Measurements from ENCODE around the gene TMEM174. TPM values are rescaled to one million over a fixed set of nuclear protein-coding genes. Genes with fewer than 3 reads are reported as not detected.
A peak's percentile ranks its signal among the peaks of the same experiment; 100 is the strongest.

The TMEM174 gene
- total and polyA plus RNA-seq, 2 of the 4 experiments (the other 2 are of a cell fraction), result not detected

DNA sequence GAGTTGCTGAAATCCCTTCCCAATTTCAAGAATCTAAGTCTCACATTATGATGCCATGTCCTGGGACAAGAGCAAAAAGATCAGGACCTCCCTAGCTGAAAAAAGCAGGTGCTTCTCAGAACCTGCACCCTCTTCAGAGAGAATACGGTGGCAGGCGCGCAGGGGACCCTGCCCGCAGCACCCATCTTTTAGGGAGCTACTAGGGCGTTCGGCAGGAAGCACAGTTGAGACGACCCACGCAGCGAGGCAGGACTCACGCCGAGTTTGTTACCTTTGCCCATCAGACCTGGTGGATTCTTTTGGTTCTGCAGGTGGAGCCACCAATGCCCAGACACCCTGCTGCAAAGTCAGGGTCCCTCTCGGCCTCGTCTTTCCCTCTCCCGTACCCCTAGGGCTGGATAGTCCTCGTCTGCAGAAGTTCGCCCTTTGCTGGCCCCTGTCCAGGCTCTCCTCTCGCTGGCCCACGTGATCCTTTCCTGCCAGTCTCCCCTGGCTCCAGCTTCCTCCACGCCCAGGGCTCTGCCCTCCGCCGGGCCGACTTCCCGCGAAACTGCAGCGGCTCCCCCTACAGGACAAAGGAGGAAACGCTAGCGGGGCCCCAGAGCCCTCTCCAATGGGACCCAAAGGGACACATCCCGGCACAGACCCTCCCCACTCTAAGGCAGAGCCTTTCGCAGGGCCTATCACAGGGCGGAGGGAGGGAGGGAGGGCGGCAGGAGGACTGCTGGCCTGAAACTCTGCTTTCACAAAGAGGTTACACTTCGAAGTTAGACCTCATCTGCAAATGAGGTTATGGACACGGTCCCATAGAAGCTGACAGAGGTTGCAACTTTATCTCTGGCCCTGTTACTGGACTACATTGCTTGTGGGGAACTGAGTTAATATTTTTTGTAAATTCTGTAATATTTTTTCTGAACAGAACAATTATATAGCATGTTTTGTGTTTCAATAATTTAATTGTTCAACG lies 28.8 kb downstream of the TMEM174 start (continued):
- peak; percentile 34; the same call in 1 of the 2 replicates for TF ChIP-seq MAZ (IDR thresholded peaks at IDR 0.05; ENCODE audit: borderline replicate concordance, low read depth, low read length)
- TF ChIP-seq, protein P1, sequence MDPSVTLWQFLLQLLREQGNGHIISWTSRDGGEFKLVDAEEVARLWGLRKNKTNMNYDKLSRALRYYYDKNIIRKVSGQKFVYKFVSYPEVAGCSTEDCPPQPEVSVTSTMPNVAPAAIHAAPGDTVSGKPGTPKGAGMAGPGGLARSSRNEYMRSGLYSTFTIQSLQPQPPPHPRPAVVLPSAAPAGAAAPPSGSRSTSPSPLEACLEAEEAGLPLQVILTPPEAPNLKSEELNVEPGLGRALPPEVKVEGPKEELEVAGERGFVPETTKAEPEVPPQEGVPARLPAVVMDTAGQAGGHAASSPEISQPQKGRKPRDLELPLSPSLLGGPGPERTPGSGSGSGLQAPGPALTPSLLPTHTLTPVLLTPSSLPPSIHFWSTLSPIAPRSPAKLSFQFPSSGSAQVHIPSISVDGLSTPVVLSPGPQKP (IDR thresholded peaks at IDR 0.05; ENCODE audit: borderline replicate concordance, low read depth, low read length), result no peak
- no peak for TF ChIP-seq POLR2A (IDR thresholded peaks at IDR 0.05; ENCODE audit: low read depth, low read length)
- no peak for TF ChIP-seq MXI1 (IDR thresholded peaks at IDR 0.05; ENCODE audit: borderline replicate concordance, low read depth, low read length)
- no peak for TF ChIP-seq NFE2L2 (IDR thresholded peaks at IDR 0.05; ENCODE audit: low read depth, low read length)

Measured in IMR-90 (cell line).